Measurements from ENCODE around the gene SFXN5. TPM values are rescaled to one million over a fixed set of nuclear protein-coding genes. Genes with fewer than 3 reads are reported as not detected.

The SFXN5 gene
- total and polyA plus RNA-seq, 2 of the 8 experiments (the other 6 are each of a cell fraction or from before 2014, with no cell fraction given) = 29.3 to 33.1 TPM

DNA sequence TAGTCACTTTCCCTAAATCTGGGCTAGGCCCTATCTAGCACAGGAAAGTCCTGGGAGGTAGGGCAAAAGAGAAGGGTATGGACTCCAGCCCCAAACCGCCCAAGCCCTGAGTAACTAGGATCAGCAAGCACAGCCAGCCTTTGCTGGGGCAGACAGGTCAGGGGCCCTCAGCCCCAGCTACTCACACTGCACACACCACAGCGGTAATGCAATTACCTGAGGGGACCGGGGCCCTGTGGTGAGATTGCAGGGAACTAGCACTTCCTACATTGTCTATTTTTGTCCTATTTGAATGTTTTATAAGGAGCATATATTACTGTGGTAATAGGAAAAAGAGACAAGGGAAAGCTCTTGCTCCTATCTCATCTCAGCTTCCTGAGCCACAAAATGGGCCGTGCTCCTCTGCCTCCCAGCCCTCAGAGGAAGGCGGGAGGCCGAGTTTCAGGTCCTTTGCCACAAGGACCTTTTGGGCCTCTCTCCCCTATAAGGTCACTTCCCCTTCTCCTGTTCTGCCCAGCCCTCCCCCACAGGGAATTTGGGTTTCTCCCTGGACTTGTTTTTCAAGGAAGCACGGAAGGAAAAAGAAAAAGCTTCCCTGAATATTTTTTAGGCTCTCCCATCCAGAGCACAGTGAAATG lies 20.8 kb upstream of the SFXN5 start:
- ChIA-PET CTCF (ENCODE audit: partially characterized antibody) (interaction anchor here (0.6 to 6.2 kb wide), 9 partner anchors 10 to 85 kb away, joined by 3 to 38 read pairs (median 6); no protein-coding TSS in a partner anchor), POLR2A (ENCODE audit: partially characterized antibody) (interaction anchor here (0.6 to 2.2 kb wide), 5 partner anchors 10 to 334 kb away, joined by 3 to 17 read pairs (median 3); partner anchors contain the start of gene RAB11FIP5)
- TF ChIP-seq CHD1 (IDR thresholded peaks at IDR 0.05; ENCODE audit: low read depth, low read length) (no peak), SRF (IDR thresholded peaks at IDR 0.05; ENCODE audit: low read depth, low read length) (no peak), HDAC6 (IDR thresholded peaks at IDR 0.05; ENCODE audit: low read depth, low read length) (no peak), POU5F1 (IDR thresholded peaks at IDR 0.05; ENCODE audit: low read depth, low read length) (no peak), CBX5 (IDR thresholded peaks at IDR 0.05; ENCODE audit: low read depth, low read length) (no peak), RFX5 (IDR thresholded peaks at IDR 0.05; ENCODE audit: borderline replicate concordance, low read depth, low read length) (no peak), HDAC2 (IDR thresholded peaks at IDR 0.05; ENCODE audit: borderline replicate concordance in 1 of 2, low read depth in 2 of 2, low read length in 2 of 2) (no peak), KDM4A (IDR thresholded peaks at IDR 0.05; ENCODE audit: low read depth, low read length, severe bottlenecking) (no peak)
- no peaks in the 10 kb centered on the region for H3K36me3 ChIP-seq (ENCODE audit: control insufficient read depth in 2 of 4, insufficient read depth in 4 of 4, low read length in 3 of 4)
- no peak overlapping the region for H2BK12ac ChIP-seq (ENCODE audit: low read depth, low read length)
- no peak overlapping the region for H2BK5ac ChIP-seq (ENCODE audit: low read depth, low read length)
- no peak overlapping the region for H4K91ac ChIP-seq (replicated peaks; ENCODE audit: insufficient read length, low read length)
- H4K5ac ChIP-seq (ENCODE audit: insufficient read length, low read depth, low read length) = no peak overlapping the region
- H2BK15ac ChIP-seq (ENCODE audit: low read length) = no peak overlapping the region
- no peaks in the 10 kb centered on the region for H3K27me3 ChIP-seq (replicated peaks in 1 of 4; ENCODE audit: control insufficient read depth in 3 of 4, extremely low read depth in 1 of 4, insufficient read depth in 3 of 4, low read length in 3 of 4)
- no peak overlapping the region for H2BK20ac ChIP-seq (ENCODE audit: low read length)
- no peak overlapping the region for H2AK5ac ChIP-seq (ENCODE audit: low read depth, low read length)
- H3K18ac ChIP-seq (ENCODE audit: extremely low read depth, low read length) = no peak overlapping the region
- no peak overlapping the region for H2AFZ ChIP-seq (ENCODE audit: low read length)
- no peak overlapping the region for H2BK120ac ChIP-seq (replicated peaks; ENCODE audit: low read depth, low read length)
- no peak overlapping the region for H3K9ac ChIP-seq (replicated peaks in 1 of 4; ENCODE audit: extremely low read depth in 1 of 4, low read depth in 3 of 4, low read length in 3 of 4)
- no peaks in the 10 kb centered on the region; a peak in 1 of 4 replicates for H3K79me2 ChIP-seq (ENCODE audit: control insufficient read depth in 1 of 2, insufficient read depth in 2 of 2, low read length in 2 of 2)
- H3K4me2 ChIP-seq (ENCODE audit: insufficient read depth in 1 of 2, low read depth in 2 of 2, low read length in 2 of 2) = no peak overlapping the region
- FAIRE-seq (no peak), DNase-seq (ENCODE audit: low read depth in 1 of 2, low spot score in 2 of 2) (no peak)
- no peaks in the 10 kb centered on the region for H3K23me2 ChIP-seq (ENCODE audit: low read depth, low read length)
- H3K14ac ChIP-seq (ENCODE audit: insufficient read length) = no peak overlapping the region
- H3K4me1 ChIP-seq (replicated peaks in 1 of 4; ENCODE audit: control insufficient read depth in 3 of 4, insufficient read depth in 4 of 4, low read length in 3 of 4) = no peaks in the 10 kb centered on the region; a peak in 1 of 7 replicates
- peaks cover 11% of the 10 kb centered on the region for H3K79me1 ChIP-seq (ENCODE audit: low read depth, low read length)
- H3K23ac ChIP-seq (ENCODE audit: insufficient read length) = no peak overlapping the region
- no peak overlapping the region for H3K56ac ChIP-seq (replicated peaks; ENCODE audit: insufficient read length, low read depth, low read length)
- no peak overlapping the region for H4K8ac ChIP-seq (ENCODE audit: extremely low read depth, insufficient read depth, low read length)
- WGBS, 2 experiments (ENCODE audit: extremely low coverage in 1 of 2, insufficient coverage in 1 of 2, insufficient read length in 1 of 2, insufficient replicate concordance in 2 of 2, low coverage in 1 of 2, low lambda C conversion rate in 2 of 2, missing lambda C conversion rate in 1 of 2) = 87% methylated on average over 5 of the region's 7 CpGs; no CpG with 5 or more reads in 1 of the 2 experiments
- no peaks in the 10 kb centered on the region for H3K9me3 ChIP-seq (ENCODE audit: insufficient read depth in 2 of 2, low read depth in 1 of 2, low read length in 1 of 2)
- H3K27ac ChIP-seq (ENCODE audit: low read depth, low read length) = no peak overlapping the region
- H3K4ac ChIP-seq (replicated peaks; ENCODE audit: insufficient read length, low read depth, low read length) = no peak overlapping the region
- H3K4me3 ChIP-seq (ENCODE audit: extremely low read depth in 1 of 4, insufficient read depth in 2 of 4, low read depth in 3 of 4, low read length in 4 of 4) = no peak overlapping the region
- peaks cover 3 to 8% of the 10 kb centered on the region in 2 experiments for H4K20me1 ChIP-seq (replicated peaks in 1 of 2; ENCODE audit: control insufficient read depth in 1 of 2, insufficient read depth in 2 of 2, low read length in 2 of 2)
